SK-MEL-5 (cell line): ENCODE results near the gene NTF3. TPM values are rescaled to one million over a fixed set of nuclear protein-coding genes. Genes with fewer than 3 reads are reported as not detected.
A peak's percentile ranks its signal among the peaks of the same experiment; 100 is the strongest.

ENCODE experiments used
- DNase-seq: peaks from one replicate; pipeline ENCODE4 v3.0.0-alpha.2; 2016; ENCODE audit warnings: low read depth, low spot score
- in situ Hi-C: cut with HindIII; loops from 2 replicates; pipeline ENCODE4 v1.10.0; 2016; ENCODE audit warnings: low sequenced_read_pairs, high pct_unique_total_duplicates, low pct_unique_long_range_greater_than_20kb
- total RNA-seq: library from RNA; depleted of rRNA; stranded (reverse); fragments of >200 nt; shearing (Covaris generic); gene quantifications from 2 replicates; pipeline ENCODE4 v1.2.3, GENCODE V29; 2014

The NTF3 gene
- total RNA-seq, 1 experiment from 2014 or later: 0.37 TPM

- peak; percentile 49 for DNase-seq
- in situ Hi-C loops: no loop called here
Observed at GRCh38 chr12:5428332-5429221, 3.3 kb upstream of the NTF3 start.

GRCh38 chr12:5429741-5430557 lies 2.0 kb upstream of the NTF3 start:
- no peak for DNase-seq
- in situ Hi-C loops: no loop called here

GRCh38 chr12:5430641-5431603 lies 986 bp upstream of the NTF3 start:
- DNase-seq: no peak
- in situ Hi-C loops: no loop called here

DNA sequence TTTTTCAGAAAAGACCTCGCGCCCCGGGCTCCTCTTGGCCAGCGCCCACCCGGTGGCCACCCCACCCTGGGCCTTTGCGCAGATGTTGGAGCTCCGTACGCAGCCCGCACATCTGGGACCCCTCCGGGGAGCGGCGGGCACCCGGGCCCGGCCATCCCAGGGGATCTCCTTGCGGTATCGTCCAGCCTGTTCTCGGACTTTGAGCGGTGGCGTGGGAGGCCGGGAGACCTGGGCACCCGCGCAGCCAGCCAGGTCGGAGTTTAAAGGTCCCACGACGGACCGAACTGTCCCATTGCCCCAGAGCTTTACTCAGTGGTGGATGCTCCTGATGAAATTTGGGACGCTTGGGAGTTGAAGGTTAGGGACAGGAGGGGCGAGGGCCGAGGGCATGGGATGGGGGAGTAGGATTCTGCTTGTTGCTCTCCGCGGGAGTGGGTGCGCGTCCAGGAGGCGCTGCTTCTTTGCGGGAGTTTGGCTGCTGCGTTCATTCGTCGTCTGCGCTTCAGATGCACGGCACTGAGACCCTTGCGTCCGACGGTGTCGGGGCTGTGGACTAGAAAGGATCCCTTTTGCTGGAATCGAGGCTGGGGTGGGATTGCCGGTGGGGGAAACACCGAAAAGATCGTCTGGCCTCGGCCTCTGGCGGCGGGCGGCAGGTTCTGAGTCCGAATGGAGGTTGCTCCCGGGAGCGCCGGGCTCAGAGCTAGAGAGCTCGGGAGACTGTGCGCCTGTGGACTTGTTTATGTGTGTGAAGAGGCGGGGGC lies 1.4 kb downstream of the NTF3 start:
- in situ Hi-C loops: no loop called here
- DNase-seq: no peak

DNA sequence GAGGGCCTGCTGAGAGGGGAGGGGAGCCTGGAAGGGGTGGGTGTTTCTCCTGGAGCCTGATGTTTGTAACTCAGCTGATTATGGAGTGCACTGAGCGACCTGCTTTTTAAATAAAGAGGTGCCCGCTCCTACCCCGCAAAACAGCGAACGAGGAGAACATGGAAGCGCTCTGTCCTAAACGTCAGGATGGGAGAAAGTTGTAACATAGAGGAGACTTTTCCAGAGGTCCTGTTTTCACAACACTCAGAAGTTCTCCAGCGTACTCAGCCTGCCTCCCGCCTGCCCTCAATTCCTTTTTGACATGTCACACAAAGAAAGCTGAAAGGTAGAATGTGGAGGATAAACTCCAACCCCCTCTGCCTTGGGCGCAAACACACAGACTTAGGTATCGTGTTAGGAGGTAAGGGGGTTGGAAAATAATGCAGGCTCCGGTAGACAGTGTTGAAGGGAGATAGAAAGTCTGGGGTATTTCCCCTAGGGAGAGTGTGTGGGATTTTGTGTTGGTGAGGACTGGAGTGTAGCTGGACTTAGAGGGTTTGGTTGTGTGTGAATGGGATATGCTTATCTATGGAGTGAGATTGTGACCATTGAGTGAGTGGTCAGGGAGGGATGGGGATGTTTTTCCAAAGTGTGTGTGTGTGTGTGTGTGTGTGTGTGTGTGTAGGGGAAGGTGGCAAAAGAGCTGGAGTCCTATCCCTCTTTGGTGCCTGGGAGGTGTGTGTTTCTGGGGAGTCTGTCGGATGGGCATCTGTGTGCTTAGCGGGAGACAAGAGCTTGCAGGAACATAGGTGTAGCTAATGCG lies 2.1 kb downstream of the NTF3 start:
- in situ Hi-C loops: no loop called here
- DNase-seq: no peak

- DNase-seq: no peak
- in situ Hi-C loops: no loop called here
Observed at GRCh38 chr12:5434647-5435560, 3.0 kb downstream of the NTF3 start.

- in situ Hi-C loops: no loop called here
Observed at GRCh38 chr12:5437182-5437583, 5.3 kb downstream of the NTF3 start.

GRCh38 chr12:5437589-5437988 lies 5.7 kb downstream of the NTF3 start:
- in situ Hi-C loops: no loop called here
- no peak for DNase-seq

More at GRCh38 chr12:5437182-5437583, 5.3 kb downstream of the NTF3 start:
- DNase-seq: no peak

- in situ Hi-C loops: no loop called here
- no peak for DNase-seq
Observed at GRCh38 chr12:5438671-5439200, 6.8 kb downstream of the NTF3 start.

GRCh38 chr12:5439371-5439771 lies 7.5 kb downstream of the NTF3 start:
- in situ Hi-C loops: no loop called here
- DNase-seq: no peak

DNA sequence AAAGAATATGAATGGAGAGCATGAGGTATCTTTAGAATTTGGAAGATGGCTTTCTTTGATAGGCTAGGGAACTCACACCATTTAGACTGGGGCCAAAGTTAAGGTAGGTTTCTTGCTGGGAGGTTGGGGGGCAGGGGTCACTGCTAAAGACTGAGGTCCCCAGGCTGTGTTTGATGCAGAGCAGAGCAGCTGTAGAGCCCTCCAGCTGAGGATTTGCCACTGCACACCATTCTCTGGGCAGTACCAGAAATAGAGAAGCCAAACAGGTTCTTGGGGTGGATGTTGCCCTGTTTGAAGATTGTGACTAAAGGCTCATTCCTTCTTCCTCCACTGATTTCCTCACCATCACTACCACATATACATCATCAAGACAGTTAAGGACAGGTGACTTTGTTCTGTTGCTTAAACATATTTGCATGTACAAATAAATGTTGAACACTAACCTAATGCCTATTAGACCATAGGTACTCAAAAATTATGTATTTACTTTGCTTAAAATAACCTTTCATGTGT lies 7.9 kb downstream of the NTF3 start:
- in situ Hi-C loops: no loop called here

GRCh38 chr12:5440978-5441377 lies 9.1 kb downstream of the NTF3 start:
- DNase-seq: no peak
- in situ Hi-C loops: no loop called here

More for the DNA sequence above, 7.9 kb downstream of the NTF3 start:
- DNase-seq: no peak

GRCh38 chr12:5441497-5442236 lies 9.8 kb downstream of the NTF3 start:
- no peak for DNase-seq
- in situ Hi-C loops: no loop called here

DNA sequence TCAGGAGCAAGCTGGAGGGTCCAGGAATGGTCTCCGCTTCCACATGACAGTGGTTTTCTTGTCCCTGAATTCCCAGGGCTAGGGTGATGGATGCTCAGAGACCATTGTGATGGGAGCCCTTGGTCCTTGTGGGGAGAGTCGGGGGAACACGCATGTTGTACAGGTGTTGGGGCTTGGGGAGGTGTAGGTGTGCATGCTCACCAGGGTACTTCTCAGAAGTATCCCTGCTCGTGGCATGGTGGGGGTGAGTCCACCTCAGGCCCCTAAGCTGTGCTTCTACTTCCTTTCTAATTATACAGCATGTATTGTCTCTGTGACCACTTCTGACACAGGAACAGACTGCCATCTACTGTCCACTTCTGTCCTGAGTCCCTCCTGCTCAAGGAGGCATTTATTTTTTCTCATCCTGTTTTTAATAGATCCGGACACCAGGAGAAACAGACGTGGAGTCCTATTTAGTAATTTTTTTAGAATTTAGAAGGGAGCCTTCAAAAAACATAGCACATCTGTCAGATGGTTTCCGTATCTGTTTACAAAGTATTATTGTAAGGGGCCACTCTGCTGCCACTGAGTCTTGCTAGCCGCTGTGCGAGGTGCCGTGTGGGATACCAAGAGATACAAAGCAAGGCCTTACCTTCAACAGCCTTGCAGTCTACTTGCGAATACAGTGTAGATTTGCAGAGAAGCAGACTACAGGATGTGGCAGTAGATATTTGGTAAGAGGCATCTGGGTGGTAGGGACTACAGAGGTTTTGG lies 10.5 kb downstream of the NTF3 start:
- in situ Hi-C loops: no loop called here
- DNase-seq: peak; percentile 72
